GM19025 (cell line): ENCODE results near the gene PSMD9.
"Not testable (repeated sequence)": the region's sequence is repeated elsewhere in the genome, so short reads cannot be mapped to it uniquely, and the experiment has no call there.

Experiments used
- ATAC-seq: cut with Tn5 transposase; IDR thresholded peaks from one replicate; pipeline ENCODE4 v1.9.1; 2021; ENCODE audit warnings: mild to moderate bottlenecking, low read depth, moderate library complexity; ENCODE audit not compliant: unreplicated experiment

PSMD9 gene

GRCh38 chr12:121888478-121889273 lies at the start of gene PSMD9:
TSS of gene PSMD9 (plus strand) at chr12:121888790. CDS start at chr12:121888857, 67 bp downstream.
- peak; percentile 88 for ATAC-seq

- peak; percentile 93 for ATAC-seq
Observed at GRCh38 chr12:121839106-121839992, 49.2 kb upstream of the PSMD9 start.

GRCh38 chr12:121839993-121840761 lies 48.4 kb upstream of the PSMD9 start:
- no peak for ATAC-seq

- no peak for ATAC-seq
Observed at GRCh38 chr12:121843236-121843982, 45.2 kb upstream of the PSMD9 start.

- ATAC-seq = no peak
Observed at GRCh38 chr12:121845701-121846100, 42.9 kb upstream of the PSMD9 start.

- no peak for ATAC-seq
Observed at GRCh38 chr12:121849211-121849610, 39.4 kb upstream of the PSMD9 start.

GRCh38 chr12:121849665-121850064 lies 38.9 kb upstream of the PSMD9 start:
- no peak for ATAC-seq

- not testable (repeated sequence) for ATAC-seq
Observed at GRCh38 chr12:121852392-121852791, 36.2 kb upstream of the PSMD9 start.

- ATAC-seq = no peak
Observed at GRCh38 chr12:121857322-121858246, 31.0 kb upstream of the PSMD9 start.

GRCh38 chr12:121858318-121858661 lies 30.3 kb upstream of the PSMD9 start:
- no peak for ATAC-seq

- ATAC-seq = no peak
Observed at GRCh38 chr12:121858662-121859572, 29.7 kb upstream of the PSMD9 start, which contains the start of gene HPD. TSS of gene HPD (minus strand) at chr12:121858859. CDS start at chr12:121858823, 36 bp downstream.

- no peak for ATAC-seq
Observed at GRCh38 chr12:121860257-121860656, 28.3 kb upstream of the PSMD9 start.

GRCh38 chr12:121860699-121861098 lies 27.9 kb upstream of the PSMD9 start:
- not testable (repeated sequence) for ATAC-seq

GRCh38 chr12:121861636-121862254 lies 26.8 kb upstream of the PSMD9 start:
- ATAC-seq = no peak

- no peak for ATAC-seq
Observed at GRCh38 chr12:121866331-121866730, 22.3 kb upstream of the PSMD9 start.

GRCh38 chr12:121869229-121869628 lies 19.4 kb upstream of the PSMD9 start:
- ATAC-seq = not testable (repeated sequence)

- no peak for ATAC-seq
Observed at GRCh38 chr12:121871467-121871866, 17.1 kb upstream of the PSMD9 start.
